ENCODE results near the gene COL11A1. TPM values are rescaled to one million over a fixed set of nuclear protein-coding genes. Genes with fewer than 3 reads are reported as not detected.

COL11A1 gene
- total RNA-seq, 1 donor from 2014 or later = 0.76 TPM

DNA sequence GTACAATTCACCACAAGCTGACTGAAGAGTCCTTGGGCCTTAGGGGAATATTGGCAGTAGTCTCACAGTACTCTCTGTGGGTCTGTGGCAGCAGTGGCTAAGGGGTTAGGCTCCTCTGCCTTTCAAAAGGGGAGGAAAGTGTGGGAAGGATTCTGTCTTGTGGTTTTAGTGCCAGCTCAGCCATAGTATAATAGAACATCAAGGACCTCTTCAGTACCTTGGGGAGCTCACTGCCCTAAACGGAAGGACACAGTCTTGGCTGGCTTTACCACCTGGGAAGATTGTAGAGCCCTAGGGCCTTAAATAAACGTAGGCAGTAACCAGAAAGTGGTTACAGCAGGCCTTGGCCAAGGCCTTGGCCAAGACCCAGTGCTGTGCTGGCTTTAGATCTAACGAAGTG is 265.7 kb downstream of the COL11A1 start:
- Mint-ChIP-seq H3K4me3 (ENCODE audit: unreplicated experiment) (no peak overlapping the region), H3K27ac (ENCODE audit: unreplicated experiment) (no peak overlapping the region), H3K9me3 (ENCODE audit: unreplicated experiment) (peaks cover 2% of the 10 kb centered on the region), H3K27me3 (ENCODE audit: unreplicated experiment) (no peaks in the 10 kb centered on the region), H3K4me1 (ENCODE audit: low read depth, unreplicated experiment) (no peaks in the 10 kb centered on the region), H3K36me3 (ENCODE audit: unreplicated experiment) (no peaks in the 10 kb centered on the region)
- no peak for DNase-seq
- TF ChIP-seq, protein P1, sequence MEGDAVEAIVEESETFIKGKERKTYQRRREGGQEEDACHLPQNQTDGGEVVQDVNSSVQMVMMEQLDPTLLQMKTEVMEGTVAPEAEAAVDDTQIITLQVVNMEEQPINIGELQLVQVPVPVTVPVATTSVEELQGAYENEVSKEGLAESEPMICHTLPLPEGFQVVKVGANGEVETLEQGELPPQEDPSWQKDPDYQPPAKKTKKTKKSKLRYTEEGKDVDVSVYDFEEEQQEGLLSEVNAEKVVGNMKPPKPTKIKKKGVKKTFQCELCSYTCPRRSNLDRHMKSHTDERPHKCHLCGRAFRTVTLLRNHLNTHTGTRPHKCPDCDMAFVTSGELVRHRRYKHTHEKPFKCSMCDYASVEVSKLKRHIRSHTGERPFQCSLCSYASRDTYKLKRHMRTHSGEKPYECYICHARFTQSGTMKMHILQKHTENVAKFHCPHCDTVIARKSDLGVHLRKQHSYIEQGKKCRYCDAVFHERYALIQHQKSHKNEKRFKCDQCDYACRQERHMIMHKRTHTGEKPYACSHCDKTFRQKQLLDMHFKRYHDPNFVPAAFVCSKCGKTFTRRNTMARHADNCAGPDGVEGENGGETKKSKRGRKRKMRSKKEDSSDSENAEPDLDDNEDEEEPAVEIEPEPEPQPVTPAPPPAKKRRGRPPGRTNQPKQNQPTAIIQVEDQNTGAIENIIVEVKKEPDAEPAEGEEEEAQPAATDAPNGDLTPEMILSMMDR (IDR thresholded peaks at IDR 0.05; ENCODE audit: partially characterized antibody, unreplicated experiment) = no peak

DNA sequence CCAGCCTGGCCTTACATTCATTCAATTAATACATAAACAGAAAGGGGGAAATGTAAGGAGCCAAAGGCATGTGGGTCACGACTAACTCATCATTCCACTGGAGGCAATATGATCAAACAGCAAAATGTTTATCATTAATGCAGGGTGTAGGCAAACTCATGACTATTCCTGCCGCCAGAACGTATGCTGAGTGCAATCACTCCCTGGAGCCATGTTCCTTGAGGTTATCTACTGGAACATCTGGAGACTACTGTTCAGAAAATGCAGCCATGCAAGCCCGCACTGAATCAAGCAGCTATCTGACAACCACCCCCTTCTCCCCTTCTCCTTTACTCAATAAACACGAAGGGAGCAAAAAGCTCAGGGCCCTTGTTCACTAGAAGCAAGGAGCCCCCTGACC is 267.6 kb downstream of the COL11A1 start:
- H3K9me3 Mint-ChIP-seq (ENCODE audit: unreplicated experiment) = peaks cover 2% of the 10 kb centered on the region
- DNase-seq = no peak
- no peaks in the 10 kb centered on the region for H3K4me1 Mint-ChIP-seq (ENCODE audit: low read depth, unreplicated experiment)
- no peak overlapping the region for H3K27ac Mint-ChIP-seq (ENCODE audit: unreplicated experiment)
- no peaks in the 10 kb centered on the region for H3K27me3 Mint-ChIP-seq (ENCODE audit: unreplicated experiment)
- H3K36me3 Mint-ChIP-seq (ENCODE audit: unreplicated experiment) = no peaks in the 10 kb centered on the region
- TF ChIP-seq, protein P1 (IDR thresholded peaks at IDR 0.05; ENCODE audit: partially characterized antibody, unreplicated experiment) = no peak
- no peak overlapping the region for H3K4me3 Mint-ChIP-seq (ENCODE audit: unreplicated experiment)

DNA sequence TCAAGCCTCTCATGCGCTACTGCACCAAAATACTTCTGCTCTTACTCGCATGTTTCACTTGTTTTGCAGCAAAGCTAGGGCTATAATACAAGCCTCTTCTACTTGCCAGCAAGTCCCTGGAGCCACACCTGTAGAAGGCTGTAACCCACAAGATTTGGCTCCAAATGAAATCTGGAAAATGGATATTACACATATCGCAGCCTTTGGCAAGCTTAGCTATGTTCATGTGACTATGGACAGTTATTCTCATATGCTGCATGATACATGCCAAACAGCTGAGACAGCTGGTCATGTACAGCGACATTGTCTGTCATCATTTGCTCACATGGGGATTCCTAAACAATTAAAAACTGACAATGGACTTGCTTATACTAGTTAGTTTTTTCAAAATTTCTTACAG is 270.3 kb downstream of the COL11A1 start:
- H3K27me3 Mint-ChIP-seq (ENCODE audit: unreplicated experiment) = no peaks in the 10 kb centered on the region
- no peak for DNase-seq
- H3K4me3 Mint-ChIP-seq (ENCODE audit: unreplicated experiment) = no peak overlapping the region
- peaks cover 2% of the 10 kb centered on the region for H3K9me3 Mint-ChIP-seq (ENCODE audit: unreplicated experiment)
- no peaks in the 10 kb centered on the region for H3K4me1 Mint-ChIP-seq (ENCODE audit: low read depth, unreplicated experiment)
- H3K27ac Mint-ChIP-seq (ENCODE audit: unreplicated experiment) = no peak overlapping the region
- TF ChIP-seq, protein P1 (IDR thresholded peaks at IDR 0.05; ENCODE audit: partially characterized antibody, unreplicated experiment) = no peak
- peaks cover 4% of the 10 kb centered on the region for H3K36me3 Mint-ChIP-seq (ENCODE audit: unreplicated experiment)

DNA sequence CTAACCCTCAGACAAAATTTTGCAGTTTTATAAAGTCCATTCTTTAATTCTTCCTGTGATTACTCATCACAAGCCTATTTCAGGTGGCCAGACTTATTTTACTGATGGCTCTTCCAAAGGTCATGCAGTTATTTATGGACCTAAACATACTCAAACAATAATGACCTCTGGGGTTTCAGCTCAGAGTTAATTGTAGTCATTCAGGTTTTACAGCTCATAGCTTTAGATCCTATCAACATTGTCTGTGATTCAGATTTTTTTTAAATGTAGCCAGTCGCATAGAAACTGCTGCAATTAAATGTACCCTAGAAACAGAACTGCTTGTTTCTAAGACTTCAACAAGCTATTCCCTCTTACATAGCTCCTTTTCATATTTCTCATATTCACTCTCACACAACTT is 270.8 kb downstream of the COL11A1 start:
- TF ChIP-seq, protein P1 (IDR thresholded peaks at IDR 0.05; ENCODE audit: partially characterized antibody, unreplicated experiment) = no peak
- no peaks in the 10 kb centered on the region for H3K4me1 Mint-ChIP-seq (ENCODE audit: low read depth, unreplicated experiment)
- H3K36me3 Mint-ChIP-seq (ENCODE audit: unreplicated experiment) = peaks cover 4% of the 10 kb centered on the region
- no peak overlapping the region for H3K4me3 Mint-ChIP-seq (ENCODE audit: unreplicated experiment)
- DNase-seq = no peak
- no peaks in the 10 kb centered on the region for H3K27me3 Mint-ChIP-seq (ENCODE audit: unreplicated experiment)
- no peak overlapping the region for H3K27ac Mint-ChIP-seq (ENCODE audit: unreplicated experiment)
- peaks cover 2% of the 10 kb centered on the region for H3K9me3 Mint-ChIP-seq (ENCODE audit: unreplicated experiment)

DNA sequence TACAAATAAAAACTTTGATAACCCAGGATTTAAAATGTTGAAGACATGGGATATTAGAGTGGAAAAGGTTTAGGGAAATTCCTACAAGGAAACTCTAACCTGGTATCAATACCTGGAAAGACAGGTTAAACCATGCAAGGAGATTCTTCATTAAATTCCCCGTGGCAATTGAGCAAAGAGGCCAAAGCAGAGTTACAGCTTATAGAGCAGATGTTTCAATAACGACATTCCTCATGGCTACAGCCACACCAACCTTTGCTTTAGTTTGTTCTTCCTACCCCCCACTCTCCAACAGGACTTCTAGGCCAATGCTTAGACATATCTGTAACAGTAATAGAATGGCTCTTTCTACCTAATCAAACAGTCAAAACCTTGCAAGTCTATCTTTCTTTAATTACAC is 271.3 kb downstream of the COL11A1 start:
- no peak overlapping the region for H3K27ac Mint-ChIP-seq (ENCODE audit: unreplicated experiment)
- H3K9me3 Mint-ChIP-seq (ENCODE audit: unreplicated experiment) = peaks cover 2% of the 10 kb centered on the region
- TF ChIP-seq, protein P1 (IDR thresholded peaks at IDR 0.05; ENCODE audit: partially characterized antibody, unreplicated experiment) = no peak
- H3K36me3 Mint-ChIP-seq (ENCODE audit: unreplicated experiment) = peaks cover 4% of the 10 kb centered on the region
- no peak overlapping the region for H3K4me3 Mint-ChIP-seq (ENCODE audit: unreplicated experiment)
- DNase-seq = no peak
- no peaks in the 10 kb centered on the region for H3K27me3 Mint-ChIP-seq (ENCODE audit: unreplicated experiment)
- no peaks in the 10 kb centered on the region for H3K4me1 Mint-ChIP-seq (ENCODE audit: low read depth, unreplicated experiment)
